Endothelial cell of umbilical vein (primary cell): ENCODE results near the gene GH1. TPM values are rescaled to one million over a fixed set of nuclear protein-coding genes. Genes with fewer than 3 reads are reported as not detected.

Source experiments
- BruUV-seq: library from RNA; stranded (reverse); fragments of 400-500 nt; replicated peaks from 2 replicates; lab custom pipeline; 2021; lab: Mats Ljungman, UMichigan
- CTCF ChIA-PET: fragments of 300-600, 350-600 bp; sonication (Branson Sonifier 250); formaldehyde crosslinking; loops from one replicate; lab custom pipeline; 2021; ENCODE audit warnings: antibody characterized with exemption, inconsistent platforms; lab: Charles Lee
- POLR2A ChIA-PET: fragments of 300-600, 350-600 bp; sonication (Branson Sonifier 250); formaldehyde crosslinking; loops from one replicate; lab custom pipeline; 2021; ENCODE audit warnings: antibody characterized with exemption, inconsistent platforms; lab: Charles Lee
- DNase-seq: peaks from one replicate; pipeline ENCODE4 v3.0.0-alpha.2; 2011; ENCODE audit warnings: low read depth, low spot score
- FAIRE-seq: peaks from 2 replicates; lab custom pipeline; 2011; peaks lifted over from hg19 to GRCh38; lab: Jason Lieb, UNC
- H2AFZ ChIP-seq: 2 replicates; pipeline ENCODE4 v1.6.0; 2012; ENCODE audit warnings: low read depth, low read length, control low read depth, inconsistent platforms
- H3K27ac ChIP-seq: 2 replicates; pipeline ENCODE4 v1.5.1; 2011; ENCODE audit warnings: low read depth, mild to moderate bottlenecking, control low read depth, low read length, moderate library complexity; ENCODE audit not compliant: insufficient read depth
- H3K27me3 ChIP-seq, 2 experiments: 2 replicates each; pipeline versions ENCODE4 v1.6.0 to v1.6.1; 2011; ENCODE audit warnings: low read length in 2 of 2, mixed read lengths in 1 of 2; ENCODE audit not compliant: control insufficient read depth in 2 of 2, insufficient read depth in 2 of 2
- H3K36me3 ChIP-seq, 2 experiments: 2 replicates in 1 of 2; 3 replicates in 1 of 2; pipeline ENCODE4 v1.5.1; 2011; ENCODE audit warnings: low read length in 2 of 2, mild to moderate bottlenecking in 1 of 2, moderate library complexity in 1 of 2; ENCODE audit not compliant: control insufficient read depth in 2 of 2, insufficient read depth in 2 of 2; ENCODE audit errors: extremely low read depth in 1 of 2
- H3K4me1 ChIP-seq: 3 replicates; pipeline ENCODE4 v1.5.1; 2011; ENCODE audit warnings: mild to moderate bottlenecking, low read length; ENCODE audit not compliant: control insufficient read depth, insufficient read depth; ENCODE audit errors: extremely low read depth
- H3K4me2 ChIP-seq: 2 replicates; pipeline ENCODE4 v1.6.1; 2011; ENCODE audit warnings: low read length, control low read depth, mixed read lengths; ENCODE audit not compliant: insufficient read depth
- H3K4me3 ChIP-seq, 3 experiments: fragments of 200-600 bp in 1 of 3; sonication (generic), shearing (Covaris generic) in 1 of 3; replicated peaks in 1 of 3; 2 replicates each; pipeline ENCODE4 v1.5.1; 2011 to 2016; ENCODE audit warnings: control low read depth in 3 of 3, low read length in 3 of 3, mild to moderate bottlenecking in 2 of 3, inconsistent platforms in 1 of 3, low read depth in 1 of 3, moderate library complexity in 1 of 3; ENCODE audit not compliant: insufficient read depth in 1 of 3
- H3K79me2 ChIP-seq: 2 replicates; pipeline ENCODE4 v1.6.0; 2012; ENCODE audit warnings: low read length, inconsistent platforms; ENCODE audit not compliant: control insufficient read depth, insufficient read depth
- H3K9ac ChIP-seq: replicated peaks from 2 replicates; pipeline ENCODE3; 2011; ENCODE audit warnings: low read length, control low read depth; ENCODE audit not compliant: insufficient read depth; ENCODE audit errors: extremely low read depth
- H3K9me1 ChIP-seq: replicated peaks from 3 replicates; pipeline ENCODE4 v1.6.0; 2011; ENCODE audit warnings: mild to moderate bottlenecking, low read length; ENCODE audit not compliant: control insufficient read depth, insufficient read depth; ENCODE audit errors: extremely low read depth
- H3K9me3 ChIP-seq: replicated peaks from 2 replicates; pipeline ENCODE4 v1.5.1; 2012; ENCODE audit warnings: low read length, inconsistent platforms; ENCODE audit not compliant: control insufficient read depth, insufficient read depth
- H4K20me1 ChIP-seq: replicated peaks from 2 replicates; pipeline ENCODE3; 2011; ENCODE audit warnings: mild to moderate bottlenecking, low read length; ENCODE audit not compliant: control insufficient read depth, insufficient read depth; ENCODE audit errors: extremely low read depth
- FOS ChIP-seq: IDR thresholded peaks from 2 replicates; pipeline ENCODE4 v1.6.1; 2011; ENCODE audit warnings: mild to moderate bottlenecking, low read length, moderate library complexity, borderline replicate concordance; ENCODE audit not compliant: insufficient read depth
- GATA2 ChIP-seq: IDR thresholded peaks from 2 replicates; pipeline ENCODE4 v1.7.0; 2011; ENCODE audit warnings: low read depth, mild to moderate bottlenecking, moderate library complexity, mixed read lengths, low read length; ENCODE audit not compliant: insufficient read length, insufficient read depth
- JUN ChIP-seq: IDR thresholded peaks from 2 replicates; pipeline ENCODE4 v1.6.1; 2011; ENCODE audit warnings: borderline replicate concordance, low read depth; ENCODE audit not compliant: insufficient read length, insufficient read depth
- MAX ChIP-seq: IDR thresholded peaks from 2 replicates; pipeline ENCODE4 v1.6.1; 2011; ENCODE audit not compliant: insufficient read depth, insufficient read length
- POLR2A ChIP-seq: IDR thresholded peaks from 2 replicates; pipeline ENCODE4 v1.6.1; 2012; ENCODE audit warnings: low read depth, mild to moderate bottlenecking, control low read depth, low read length
- POLR2AphosphoS5 ChIP-seq: IDR thresholded peaks from 2 replicates; pipeline ENCODE4 v1.6.1; 2012; ENCODE audit warnings: low read depth, mild to moderate bottlenecking, control low read depth, low read length, moderate library complexity; ENCODE audit not compliant: insufficient read depth
- dilution Hi-C: fragments of 300-500 bp; cut with MboI; formaldehyde crosslinking; loops from one replicate; pipeline ENCODE4 v1.15.0; 2019; ENCODE audit warnings: low sequenced_read_pairs; ENCODE audit not compliant: extremely low pct_ligation_motif_present
- intact Hi-C: fragments of 100-400 bp; cut with micrococcal nuclease; formaldehyde crosslinking; loops from one replicate; pipeline ENCODE4 v1.10.0; 2022
- polyA plus RNA-seq, 4 experiments: library from polyadenylated mRNA; depleted of rRNA in 3 of 4; stranded (reverse) in 3 of 4; unstranded in 1 of 4; fragments of >200 nt; gene quantifications; 2 replicates each; pipeline versions ENCODE4 v1.2.1 to v1.2.3, GENCODE V29; 2011 to 2012; ENCODE audit warnings: missing spikeins in 1 of 4
- total RNA-seq: library from RNA; stranded (reverse); gene quantifications from 2 replicates; pipeline ENCODE4 v1.2.3, GENCODE V29; 2021

GH1 gene
- total and polyA plus RNA-seq, 2 donors (not counting 3 experiments of a cell fraction or from before 2014, with no cell fraction given) = not detected

DNA sequence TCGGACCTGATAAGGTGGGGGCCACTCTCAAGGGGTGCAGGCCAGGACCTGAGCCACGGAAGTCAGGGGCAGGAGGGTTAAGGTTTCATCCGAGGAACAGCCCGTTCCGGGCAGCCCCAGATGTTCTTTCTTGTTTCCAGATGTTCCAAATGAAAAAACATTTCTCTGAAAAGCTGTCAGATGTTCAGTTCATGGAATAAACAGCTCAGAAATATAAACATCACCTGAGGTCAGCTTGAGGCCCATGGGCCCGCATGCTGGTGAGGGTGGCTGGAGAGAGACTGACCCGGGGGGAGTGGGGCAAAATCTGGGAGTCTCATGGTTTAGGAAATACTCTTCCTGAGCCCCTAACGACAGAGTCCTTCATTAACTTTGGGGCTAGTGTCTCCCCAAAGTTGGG, 15.0 kb upstream of the GH1 start:
- no peak overlapping the region for H3K27ac ChIP-seq
- ChIA-PET CTCF (interaction anchor here (1.0 to 3.4 kb wide), 2 partner anchors 13 to 14 kb away, joined by 5 to 22 read pairs; no protein-coding TSS in a partner anchor), POLR2A (no interaction called here)
- H3K79me2 ChIP-seq = no peaks in the 10 kb centered on the region
- H3K4me2 ChIP-seq = no peak overlapping the region
- no peak for TF ChIP-seq FOS
- dilution Hi-C loops (no loop called here), intact Hi-C loops (no loop called here)
- peaks cover 4% of the 10 kb centered on the region for H3K4me1 ChIP-seq
- H3K9me1 ChIP-seq = no peaks in the 10 kb centered on the region
- no peak for DNase-seq
- FAIRE-seq = no peak
- no peak overlapping the region for H2AFZ ChIP-seq
- no peaks in the 10 kb centered on the region for H3K27me3 ChIP-seq
- H4K20me1 ChIP-seq = no peaks in the 10 kb centered on the region
- H3K4me3 ChIP-seq = no peak overlapping the region
- H3K36me3 ChIP-seq = no peaks in the 10 kb centered on the region
- no peak overlapping the region for H3K9ac ChIP-seq
- no TSS peak for BruUV-seq
- no peaks in the 10 kb centered on the region for H3K9me3 ChIP-seq

DNA sequence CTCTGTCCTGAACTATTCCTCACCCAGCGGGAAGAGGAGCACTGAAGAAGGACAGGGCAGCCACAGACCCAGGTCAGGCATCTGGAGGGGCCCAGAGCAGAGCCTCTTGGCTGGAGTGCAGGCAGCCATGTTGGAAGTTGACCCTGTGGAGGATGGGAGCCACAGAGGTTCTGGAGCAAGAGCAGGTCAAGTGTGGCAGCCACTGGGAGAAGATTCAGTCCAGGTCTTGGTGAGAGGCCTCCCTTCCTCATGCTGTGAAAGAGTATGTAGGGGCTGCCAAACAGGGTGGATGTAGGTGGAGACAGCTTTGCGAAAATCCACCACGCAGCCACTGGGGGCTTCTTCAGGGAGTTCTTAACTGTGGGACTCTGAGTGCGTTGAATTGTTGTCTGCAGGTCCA, 14.1 kb upstream of the GH1 start:
- Histone ChIP-seq H3K79me2 (no peaks in the 10 kb centered on the region), H3K9me3 (no peaks in the 10 kb centered on the region), H3K9me1 (no peaks in the 10 kb centered on the region), H3K4me2 (no peak overlapping the region), H2AFZ (no peak overlapping the region), H3K27me3 (no peaks in the 10 kb centered on the region), H3K27ac (no peak overlapping the region), H4K20me1 (no peaks in the 10 kb centered on the region), H3K9ac (no peak overlapping the region), H3K36me3 (no peaks in the 10 kb centered on the region), H3K4me1 (peaks cover 4% of the 10 kb centered on the region), H3K4me3 (no peak overlapping the region)
- TF ChIP-seq MAX (no peak), POLR2A (no peak), JUN (no peak), POLR2AphosphoS5 (no peak), GATA2 (no peak), FOS (no peak)
- intact Hi-C loops (no loop called here), dilution Hi-C loops (no loop called here)
- FAIRE-seq (no peak), DNase-seq (no peak)
- ChIA-PET CTCF (interaction anchor here (1.0 to 3.4 kb wide), 3 partner anchors 13 to 58 kb away, joined by 4 to 22 read pairs (median 5); no protein-coding TSS in a partner anchor), POLR2A (no interaction called here)
- no TSS peak for BruUV-seq
